ENCODE measurements around the gene CCT5. TPM values are rescaled to one million over a fixed set of nuclear protein-coding genes. Genes with fewer than 3 reads are reported as not detected.
A peak's percentile ranks its signal among the peaks of the same experiment; 100 is the strongest.

CCT5 gene
- total RNA-seq, 1 donor from 2014 or later = 159 TPM

- Mint-ChIP-seq H3K4me3 (ENCODE audit: unreplicated experiment) (no peak overlapping the region), H3K27ac (ENCODE audit: unreplicated experiment) (no peak overlapping the region)
These were observed 20.6 kb upstream of the CCT5 start for GRCh38 chr5:10229306-10230048.

GRCh38 chr5:10232386-10232785 is 17.7 kb upstream of the CCT5 start:
- H3K27ac Mint-ChIP-seq (ENCODE audit: unreplicated experiment) = peak overlapping the region; percentile 81
- no peak for TF ChIP-seq CTCF (IDR thresholded peaks at IDR 0.05)
- no peaks in the 10 kb centered on the region for H3K27me3 Mint-ChIP-seq (ENCODE audit: unreplicated experiment)
- peaks cover 15% of the 10 kb centered on the region for H3K36me3 Mint-ChIP-seq (ENCODE audit: unreplicated experiment)
- DNase-seq (ENCODE audit: extremely low spot score, unreplicated experiment) = peak; percentile 75
- no peak overlapping the region for H3K4me3 Mint-ChIP-seq (ENCODE audit: unreplicated experiment)
- H3K9me3 Mint-ChIP-seq (ENCODE audit: unreplicated experiment) = no peaks in the 10 kb centered on the region
- H3K4me1 Mint-ChIP-seq (ENCODE audit: unreplicated experiment) = peaks cover 23% of the 10 kb centered on the region

More at GRCh38 chr5:10229306-10230048, 20.6 kb upstream of the CCT5 start:
- peaks cover 8% of the 10 kb centered on the region for H3K9me3 Mint-ChIP-seq (ENCODE audit: unreplicated experiment)
- H3K4me1 Mint-ChIP-seq (ENCODE audit: unreplicated experiment) = peaks cover 20% of the 10 kb centered on the region
- TF ChIP-seq CTCF (IDR thresholded peaks at IDR 0.05) = peak; percentile 32
- peak; percentile 54 for DNase-seq (ENCODE audit: extremely low spot score, unreplicated experiment)
- H3K27me3 Mint-ChIP-seq (ENCODE audit: unreplicated experiment) = no peaks in the 10 kb centered on the region
- H3K36me3 Mint-ChIP-seq (ENCODE audit: unreplicated experiment) = peaks cover 21% of the 10 kb centered on the region

GRCh38 chr5:10233011-10233410 is 17.1 kb upstream of the CCT5 start:
- Mint-ChIP-seq H3K27ac (ENCODE audit: unreplicated experiment) (peak overlapping the region; percentile 81), H3K27me3 (ENCODE audit: unreplicated experiment) (no peaks in the 10 kb centered on the region), H3K9me3 (ENCODE audit: unreplicated experiment) (no peaks in the 10 kb centered on the region), H3K4me3 (ENCODE audit: unreplicated experiment) (no peak overlapping the region), H3K36me3 (ENCODE audit: unreplicated experiment) (peaks cover 16% of the 10 kb centered on the region), H3K4me1 (ENCODE audit: unreplicated experiment) (peaks cover 23% of the 10 kb centered on the region)
- TF ChIP-seq CTCF (IDR thresholded peaks at IDR 0.05) = no peak
- DNase-seq (ENCODE audit: extremely low spot score, unreplicated experiment) = peak; percentile 64

- H3K4me1 Mint-ChIP-seq (ENCODE audit: unreplicated experiment) = peaks cover 23% of the 10 kb centered on the region
- H3K27ac Mint-ChIP-seq (ENCODE audit: unreplicated experiment) = peak overlapping the region; percentile 81
- no peak overlapping the region for H3K4me3 Mint-ChIP-seq (ENCODE audit: unreplicated experiment)
- peak; percentile 89 for DNase-seq (ENCODE audit: extremely low spot score, unreplicated experiment)
- no peaks in the 10 kb centered on the region for H3K27me3 Mint-ChIP-seq (ENCODE audit: unreplicated experiment)
- H3K9me3 Mint-ChIP-seq (ENCODE audit: unreplicated experiment) = no peaks in the 10 kb centered on the region
- H3K36me3 Mint-ChIP-seq (ENCODE audit: unreplicated experiment) = peaks cover 18% of the 10 kb centered on the region
- TF ChIP-seq CTCF (IDR thresholded peaks at IDR 0.05) = peak; percentile 51
These were observed 16.6 kb upstream of the CCT5 start for GRCh38 chr5:10233505-10233904.

GRCh38 chr5:10235350-10235749 is 14.7 kb upstream of the CCT5 start:
- H3K4me3 Mint-ChIP-seq (ENCODE audit: unreplicated experiment) = no peak overlapping the region
- no peaks in the 10 kb centered on the region for H3K9me3 Mint-ChIP-seq (ENCODE audit: unreplicated experiment)
- H3K27ac Mint-ChIP-seq (ENCODE audit: unreplicated experiment) = no peak overlapping the region
- peak; percentile 21 for DNase-seq (ENCODE audit: extremely low spot score, unreplicated experiment)
- no peak for TF ChIP-seq CTCF (IDR thresholded peaks at IDR 0.05)
- peaks cover 19% of the 10 kb centered on the region for H3K4me1 Mint-ChIP-seq (ENCODE audit: unreplicated experiment)
- peaks cover 20% of the 10 kb centered on the region for H3K36me3 Mint-ChIP-seq (ENCODE audit: unreplicated experiment)
- H3K27me3 Mint-ChIP-seq (ENCODE audit: unreplicated experiment) = no peaks in the 10 kb centered on the region
